Type B pancreatic cell (in vitro differentiated cells): ENCODE data around the gene MMP23B. TPM values are rescaled to one million over a fixed set of nuclear protein-coding genes. Genes with fewer than 3 reads are reported as not detected.
"Not testable (repeated sequence)": the region's sequence is repeated elsewhere in the genome, so short reads cannot be mapped to it uniquely, and the experiment has no call there.

Experiments
- DNase-seq: peaks from one replicate; pipeline ENCODE4 v3.0.0; 2021; ENCODE audit warnings: mixed read lengths; ENCODE audit not compliant: unreplicated experiment; ENCODE audit errors: extremely low spot score
- H3K27ac Mint-ChIP-seq: 2 replicates; pipeline ENCODE4 v1.8.0; 2021; ENCODE audit warnings: mild to moderate bottlenecking, mixed read lengths
- H3K27me3 Mint-ChIP-seq: 2 replicates; pipeline ENCODE4 v1.8.0; 2021; ENCODE audit warnings: mixed read lengths
- H3K36me3 Mint-ChIP-seq: 2 replicates; pipeline ENCODE4 v1.8.0; 2021; ENCODE audit warnings: mixed read lengths
- H3K4me1 Mint-ChIP-seq: one replicate; pipeline ENCODE4 v1.8.0; 2021; ENCODE audit warnings: mixed read lengths; ENCODE audit not compliant: unreplicated experiment
- H3K4me3 Mint-ChIP-seq: 2 replicates; pipeline ENCODE4 v1.8.0; 2021; ENCODE audit warnings: mild to moderate bottlenecking, mixed read lengths
- H3K9me3 Mint-ChIP-seq: 2 replicates; pipeline ENCODE4 v1.8.0; 2021; ENCODE audit warnings: mixed read lengths
- total RNA-seq: library from RNA; stranded (reverse); gene quantifications from 2 replicates; pipeline ENCODE4 v1.2.1, GENCODE V29; 2021; ENCODE audit warnings: low replicate concordance
- TF ChIP-seq, protein P1 (sequence below): fragments of 200-600 bp; sonication (generic); conservative IDR thresholded peaks from 2 replicates; pipeline ENCODE4 v1.5.0; 2021; ENCODE audit warnings: antibody characterized with exemption, mild to moderate bottlenecking

Gene MMP23B
- total RNA-seq, 1 donor from 2014 or later, result 6.8 TPM

GRCh38 chr1:1594602-1595260 is 37.2 kb upstream of the MMP23B start:
- H3K36me3 Mint-ChIP-seq, result no peaks in the 10 kb centered on the region
- peaks cover 23% of the 10 kb centered on the region for H3K27me3 Mint-ChIP-seq
- H3K4me3 Mint-ChIP-seq, result no peak overlapping the region
- DNase-seq, result no peak
- no peaks in the 10 kb centered on the region for H3K9me3 Mint-ChIP-seq
- H3K27ac Mint-ChIP-seq, result no peak overlapping the region
- TF ChIP-seq, protein P1, sequence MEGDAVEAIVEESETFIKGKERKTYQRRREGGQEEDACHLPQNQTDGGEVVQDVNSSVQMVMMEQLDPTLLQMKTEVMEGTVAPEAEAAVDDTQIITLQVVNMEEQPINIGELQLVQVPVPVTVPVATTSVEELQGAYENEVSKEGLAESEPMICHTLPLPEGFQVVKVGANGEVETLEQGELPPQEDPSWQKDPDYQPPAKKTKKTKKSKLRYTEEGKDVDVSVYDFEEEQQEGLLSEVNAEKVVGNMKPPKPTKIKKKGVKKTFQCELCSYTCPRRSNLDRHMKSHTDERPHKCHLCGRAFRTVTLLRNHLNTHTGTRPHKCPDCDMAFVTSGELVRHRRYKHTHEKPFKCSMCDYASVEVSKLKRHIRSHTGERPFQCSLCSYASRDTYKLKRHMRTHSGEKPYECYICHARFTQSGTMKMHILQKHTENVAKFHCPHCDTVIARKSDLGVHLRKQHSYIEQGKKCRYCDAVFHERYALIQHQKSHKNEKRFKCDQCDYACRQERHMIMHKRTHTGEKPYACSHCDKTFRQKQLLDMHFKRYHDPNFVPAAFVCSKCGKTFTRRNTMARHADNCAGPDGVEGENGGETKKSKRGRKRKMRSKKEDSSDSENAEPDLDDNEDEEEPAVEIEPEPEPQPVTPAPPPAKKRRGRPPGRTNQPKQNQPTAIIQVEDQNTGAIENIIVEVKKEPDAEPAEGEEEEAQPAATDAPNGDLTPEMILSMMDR, result no peak
- H3K4me1 Mint-ChIP-seq, result no peaks in the 10 kb centered on the region

DNA sequence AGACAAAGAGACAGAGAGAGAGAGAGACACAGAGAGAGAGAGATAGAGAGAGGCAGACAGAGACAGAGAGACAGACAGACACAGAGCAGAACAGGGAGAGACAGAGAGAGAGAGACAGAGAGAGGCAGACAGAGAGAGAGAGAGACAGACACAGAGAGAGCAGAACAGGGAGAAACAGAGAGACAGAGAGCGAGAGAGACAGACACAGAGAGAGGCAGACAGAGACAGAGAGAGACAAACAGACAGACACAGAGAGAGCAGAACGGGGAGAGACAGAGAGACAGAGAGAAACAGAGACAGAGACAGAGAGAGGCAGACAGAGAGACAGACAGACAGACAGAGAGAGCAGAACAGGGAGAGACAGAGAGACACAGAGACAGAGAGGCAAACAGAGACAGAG is 36.6 kb upstream of the MMP23B start:
- H3K27ac Mint-ChIP-seq, H3K4me1 Mint-ChIP-seq, H3K36me3 Mint-ChIP-seq, H3K4me3 Mint-ChIP-seq, H3K9me3 Mint-ChIP-seq, DNase-seq: not testable (repeated sequence)
- H3K27me3 Mint-ChIP-seq, result peaks cover 23% of the 10 kb centered on the region

- Mint-ChIP-seq H3K4me1 (no peaks in the 10 kb centered on the region), H3K9me3 (no peaks in the 10 kb centered on the region), H3K4me3 (no peak overlapping the region), H3K36me3 (no peaks in the 10 kb centered on the region), H3K27ac (no peak overlapping the region), H3K27me3 (peaks cover 27% of the 10 kb centered on the region)
- no peak for DNase-seq
- TF ChIP-seq, protein P1, result no peak
These were observed 35.3 kb upstream of the MMP23B start for GRCh38 chr1:1596493-1597274.

GRCh38 chr1:1597275-1597930 is 34.6 kb upstream of the MMP23B start:
- H3K27me3 Mint-ChIP-seq, result peaks cover 31% of the 10 kb centered on the region
- no peak for DNase-seq
- H3K9me3 Mint-ChIP-seq, result no peaks in the 10 kb centered on the region
- peak overlapping the region; percentile 74 for H3K4me3 Mint-ChIP-seq
- no peaks in the 10 kb centered on the region for H3K4me1 Mint-ChIP-seq
- no peaks in the 10 kb centered on the region for H3K36me3 Mint-ChIP-seq
- H3K27ac Mint-ChIP-seq, result no peak overlapping the region
- TF ChIP-seq, protein P1, result peak; percentile 56

DNA sequence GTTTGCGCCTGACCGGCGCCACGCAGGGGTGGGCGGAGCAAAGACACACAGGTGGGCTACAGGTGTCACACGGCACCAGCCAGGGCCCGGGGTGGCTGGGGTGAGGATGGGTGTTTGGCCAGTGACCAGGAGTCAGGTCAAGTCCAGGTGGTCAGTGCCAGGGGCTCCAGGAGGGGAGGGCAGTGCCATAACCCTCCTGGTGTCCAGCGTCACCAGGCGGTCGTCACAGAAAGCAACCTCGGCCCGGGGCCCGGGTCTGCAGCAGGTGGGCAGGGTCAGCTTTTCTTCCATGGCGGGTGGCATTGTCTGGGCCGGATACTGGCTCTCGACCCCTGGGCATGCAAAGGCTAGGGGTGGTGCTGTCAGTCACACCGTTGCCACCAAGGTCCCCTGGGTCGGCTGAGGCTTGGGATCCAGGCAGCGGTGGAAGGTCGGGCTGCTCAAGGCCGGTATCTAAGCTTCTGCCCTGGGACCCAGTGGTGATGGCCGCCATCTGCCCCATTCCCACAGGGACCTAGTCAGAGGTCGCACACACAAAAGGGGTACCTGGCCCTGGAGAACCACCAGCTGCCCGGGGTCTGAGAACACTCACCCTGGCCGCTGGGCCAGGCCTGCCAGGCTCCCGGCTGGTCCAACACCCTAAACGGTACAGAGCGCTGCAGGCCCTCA is 33.8 kb upstream of the MMP23B start:
- no peak overlapping the region for H3K27ac Mint-ChIP-seq
- H3K36me3 Mint-ChIP-seq, result no peaks in the 10 kb centered on the region
- no peaks in the 10 kb centered on the region for H3K4me1 Mint-ChIP-seq
- peaks cover 34% of the 10 kb centered on the region for H3K27me3 Mint-ChIP-seq
- no peak for DNase-seq
- TF ChIP-seq, protein P1, result no peak
- no peaks in the 10 kb centered on the region for H3K9me3 Mint-ChIP-seq
- peak overlapping the region; percentile 87 for H3K4me3 Mint-ChIP-seq

GRCh38 chr1:1598720-1599029 is 33.3 kb upstream of the MMP23B start:
- Mint-ChIP-seq H3K9me3 (no peaks in the 10 kb centered on the region), H3K36me3 (no peaks in the 10 kb centered on the region), H3K4me1 (no peaks in the 10 kb centered on the region), H3K4me3 (peak overlapping the region; percentile 87), H3K27ac (peak overlapping the region; percentile 55), H3K27me3 (peaks cover 35% of the 10 kb centered on the region)
- no peak for DNase-seq
- TF ChIP-seq, protein P1, result no peak
